Stimulated activated CD8-positive, alpha-beta memory T cell treated with anti-CD3 and anti-CD28 coated beads, Interleukin-7, amount 100 ng/mL, for 4 hours (primary cell): Measurements from ENCODE around the gene KRT37.
A peak's percentile ranks its signal among the peaks of the same experiment; 100 is the strongest.
"Not testable (repeated sequence)": the region's sequence is repeated elsewhere in the genome, so short reads cannot be mapped to it uniquely, and the experiment has no call there.

Experiments
- DNase-seq, 2 donors: peaks; one replicate each; pipeline ENCODE4 v3.0.0-alpha.2; 2020; ENCODE audit warnings: low read depth in 2 of 2

The KRT37 gene

GRCh38 chr17:41404024-41404671 is 20.2 kb downstream of the KRT37 start:
- peak; percentile 7 to 21 for DNase-seq

GRCh38 chr17:41403404-41404023 is 20.9 kb downstream of the KRT37 start:
- DNase-seq, result no peak

GRCh38 chr17:41402161-41402560 is 22.2 kb downstream of the KRT37 start:
- no peak for DNase-seq

- no peak for DNase-seq
Measured at GRCh38 chr17:41396996-41397660, 27.3 kb downstream of the KRT37 start, which contains the start of gene KRT31. Gene KRT31, minus strand, starts transcription at chr17:41397608. Its CDS starts 69 bp downstream, at chr17:41397539.

- DNase-seq, result no peak
Measured at GRCh38 chr17:41396340-41396739, 28.0 kb downstream of the KRT37 start.

GRCh38 chr17:41395611-41396010 is 28.8 kb downstream of the KRT37 start:
- DNase-seq, result no peak

GRCh38 chr17:41395044-41395443 is 29.3 kb downstream of the KRT37 start:
- DNase-seq, result not testable (repeated sequence)

- DNase-seq, result no peak
Measured at GRCh38 chr17:41394254-41394996, 30.0 kb downstream of the KRT37 start.

- no peak for DNase-seq
Measured at GRCh38 chr17:41393826-41394225, 30.6 kb downstream of the KRT37 start.

- no peak for DNase-seq
Measured at GRCh38 chr17:41393294-41393693, 31.1 kb downstream of the KRT37 start.

- DNase-seq, result no peak
Measured at GRCh38 chr17:41392278-41392677, 32.1 kb downstream of the KRT37 start.

- DNase-seq, result no peak
Measured at GRCh38 chr17:41391535-41391934, 32.9 kb downstream of the KRT37 start.

- DNase-seq, result no peak
Measured at GRCh38 chr17:41390411-41390938, 33.9 kb downstream of the KRT37 start.

GRCh38 chr17:41387670-41388069 is 36.7 kb downstream of the KRT37 start:
- DNase-seq, result no peak

- no peak for DNase-seq
Measured at GRCh38 chr17:41386227-41386626, 38.2 kb downstream of the KRT37 start.

- DNase-seq, result no peak
Measured at GRCh38 chr17:41383690-41384089, 40.7 kb downstream of the KRT37 start.

GRCh38 chr17:41382394-41382793 is 42.0 kb downstream of the KRT37 start:
- no peak for DNase-seq

GRCh38 chr17:41381943-41382342 is 42.4 kb downstream of the KRT37 start, which contains the start of gene KRT34:
Gene KRT34, minus strand, starts transcription at chr17:41382306. Its CDS starts 60 bp downstream, at chr17:41382246.
- not testable (repeated sequence) for DNase-seq

- DNase-seq, result not testable (repeated sequence)
Measured at GRCh38 chr17:41380091-41380490, 44.3 kb downstream of the KRT37 start.

GRCh38 chr17:41377546-41377945 is 46.8 kb downstream of the KRT37 start:
- DNase-seq, result no peak
